HL-60 (cell line): Measurements from ENCODE around the gene ALPK1.

Experiments used
- CTCF ChIP-seq: IDR thresholded peaks from one replicate; pipeline ENCODE4 v1.5.1; 2011; ENCODE audit warnings: low read length, control low read depth, inconsistent platforms; ENCODE audit not compliant: insufficient read depth
- GABPA ChIP-seq: IDR thresholded peaks from 2 replicates; pipeline ENCODE4 v1.6.1; 2012; ENCODE audit warnings: low read depth
- POLR2AphosphoS5 ChIP-seq: IDR thresholded peaks from 2 replicates; pipeline ENCODE4 v1.6.1; 2012; ENCODE audit warnings: low read depth
- REST ChIP-seq: IDR thresholded peaks from 2 replicates; pipeline ENCODE4 v1.6.1; 2012; ENCODE audit warnings: low read depth; ENCODE audit not compliant: insufficient replicate concordance

DNA sequence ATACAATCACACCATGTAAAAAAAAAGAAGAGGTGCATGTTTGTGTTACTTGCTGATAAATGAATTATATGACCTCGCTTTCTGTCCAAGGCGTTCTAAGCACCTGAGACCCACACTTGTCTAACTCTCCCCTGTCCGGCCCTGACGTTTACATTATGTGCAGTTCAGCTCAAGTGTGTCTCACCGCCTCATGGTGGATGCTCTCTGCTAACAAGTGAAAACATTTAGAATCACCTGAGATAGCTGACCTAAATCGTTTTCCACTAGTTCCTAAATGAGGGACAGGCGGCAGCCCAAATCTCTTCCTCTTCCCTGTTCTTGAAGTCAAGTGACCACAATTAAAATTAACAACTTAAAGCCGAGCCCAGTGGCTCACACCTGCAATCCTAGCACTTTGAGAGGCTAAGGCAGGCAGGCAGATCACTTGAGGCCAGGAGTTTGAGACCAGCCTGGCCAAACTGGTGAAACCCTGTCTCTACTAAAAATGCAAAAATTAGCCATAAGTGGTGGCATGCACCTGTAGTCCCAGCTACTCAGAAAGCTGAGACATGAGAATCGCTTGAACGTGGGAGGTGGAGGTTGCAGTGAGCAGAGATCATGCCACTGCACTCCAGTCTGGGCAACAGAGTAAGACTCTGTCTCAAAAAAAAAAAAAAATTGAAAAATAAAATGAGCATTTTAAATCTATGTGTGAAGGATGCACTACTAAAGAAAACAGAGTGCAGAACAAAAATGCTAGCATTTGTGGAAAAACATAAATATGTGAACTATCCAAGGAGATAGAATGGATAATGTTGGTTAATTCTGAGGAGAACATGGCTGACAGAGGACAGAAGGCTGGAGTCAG is 7.5 kb upstream of the ALPK1 start:
- TF ChIP-seq CTCF (no peak), GABPA (no peak), POLR2AphosphoS5 (no peak), REST (no peak)
